Mucosa of rectum (tissue), 2 donors: ENCODE results near the gene NR3C2.

ENCODE experiments used
- H3K27ac ChIP-seq, 2 donors: one replicate each; pipeline ENCODE4 v1.7.0; 2013; ENCODE audit warnings: inconsistent platforms in 2 of 2, low read depth in 2 of 2, low read length in 2 of 2
- H3K27me3 ChIP-seq, 2 donors: one replicate each; pipeline ENCODE4 v1.7.0; 2013; ENCODE audit warnings: low read length in 2 of 2; ENCODE audit not compliant: control insufficient read depth in 2 of 2, insufficient read depth in 2 of 2
- H3K36me3 ChIP-seq, 2 donors: one replicate each; pipeline ENCODE4 v1.7.0; 2013; ENCODE audit warnings: low read length in 2 of 2; ENCODE audit not compliant: control insufficient read depth in 2 of 2, insufficient read depth in 2 of 2
- H3K4me1 ChIP-seq, 2 donors: one replicate each; pipeline ENCODE4 v1.7.0; 2013; ENCODE audit warnings: low read length in 2 of 2, mild to moderate bottlenecking in 1 of 2; ENCODE audit not compliant: control insufficient read depth in 2 of 2, insufficient read depth in 2 of 2
- H3K4me3 ChIP-seq, 2 donors: one replicate each; pipeline ENCODE4 v1.7.0; 2013; ENCODE audit warnings: low read length in 2 of 2
- H3K9ac ChIP-seq, 2 donors: one replicate each; pipeline ENCODE4 v1.7.0; 2013; ENCODE audit warnings: low read length in 2 of 2, low read depth in 1 of 2, mild to moderate bottlenecking in 1 of 2
- H3K9me3 ChIP-seq, 2 donors: one replicate each; pipeline ENCODE4 v1.7.0; 2013; ENCODE audit warnings: low read length in 2 of 2; ENCODE audit not compliant: control insufficient read depth in 2 of 2
- donor health status: healthy.
- donor health status: Normal muscosa, but diverticular disease.

Gene NR3C2

DNA sequence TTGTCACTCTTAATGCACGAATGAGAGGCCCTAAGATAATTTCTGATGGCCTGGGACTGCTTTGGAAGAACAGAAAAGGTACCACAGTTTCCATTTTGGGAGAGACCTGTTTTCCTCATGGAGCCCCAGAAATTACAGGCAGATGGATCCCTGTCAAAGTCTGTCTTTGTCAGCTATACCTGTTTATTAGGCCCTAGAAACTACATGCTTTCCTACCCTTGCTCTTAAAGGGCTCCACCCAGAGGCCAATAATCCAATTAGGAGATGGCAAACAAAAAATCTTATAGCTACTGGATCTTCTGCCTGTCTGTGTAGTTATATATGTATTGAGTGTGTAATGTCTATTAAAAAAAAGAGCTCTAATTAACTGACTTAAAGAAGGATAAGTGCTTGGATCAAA lies 141.3 kb downstream of the NR3C2 start:
- H3K27ac ChIP-seq, result no peak overlapping the region
- H3K9ac ChIP-seq, result no peak overlapping the region
- H3K4me3 ChIP-seq, result no peak overlapping the region
- no peaks in the 10 kb centered on the region for H3K4me1 ChIP-seq
- H3K36me3 ChIP-seq, result no peaks in the 10 kb centered on the region
- H3K27me3 ChIP-seq, result no peaks in the 10 kb centered on the region
- no peaks in the 10 kb centered on the region for H3K9me3 ChIP-seq

DNA sequence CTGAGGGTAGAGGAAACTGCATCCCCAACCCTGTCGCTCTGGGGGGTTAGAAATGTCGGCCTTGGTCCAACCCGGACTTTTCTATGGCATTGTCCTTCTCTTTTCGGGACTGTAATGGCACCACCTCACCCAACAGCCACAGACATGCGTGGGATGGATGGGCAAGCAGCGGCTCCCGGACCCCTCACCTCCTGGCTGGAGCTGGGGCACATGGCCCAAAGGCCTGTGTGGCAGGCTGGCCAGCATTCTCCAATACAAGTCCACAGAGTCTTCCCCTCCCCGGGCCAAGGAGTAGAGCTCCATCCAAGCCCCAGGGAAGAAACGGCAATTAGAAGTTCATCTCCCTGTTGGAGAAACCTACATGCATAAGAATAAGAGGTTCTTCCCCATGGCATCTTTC lies 142.9 kb downstream of the NR3C2 start:
- H3K36me3 ChIP-seq, result no peaks in the 10 kb centered on the region
- H3K27ac ChIP-seq, result no peak overlapping the region
- H3K4me3 ChIP-seq, result no peak overlapping the region
- no peaks in the 10 kb centered on the region for H3K4me1 ChIP-seq
- H3K27me3 ChIP-seq, result no peaks in the 10 kb centered on the region
- H3K9me3 ChIP-seq, result no peaks in the 10 kb centered on the region
- no peak overlapping the region for H3K9ac ChIP-seq

- H3K9me3 ChIP-seq, result no peaks in the 10 kb centered on the region
- no peaks in the 10 kb centered on the region for H3K36me3 ChIP-seq
- no peak overlapping the region for H3K4me3 ChIP-seq
- no peak overlapping the region for H3K27ac ChIP-seq
- no peak overlapping the region for H3K9ac ChIP-seq
- peaks cover 0 to 3% of the 10 kb centered on the region in 2 donors for H3K4me1 ChIP-seq
- no peaks in the 10 kb centered on the region for H3K27me3 ChIP-seq
Measured at GRCh38 chr4:148296498-148296897, 145.7 kb downstream of the NR3C2 start.

DNA sequence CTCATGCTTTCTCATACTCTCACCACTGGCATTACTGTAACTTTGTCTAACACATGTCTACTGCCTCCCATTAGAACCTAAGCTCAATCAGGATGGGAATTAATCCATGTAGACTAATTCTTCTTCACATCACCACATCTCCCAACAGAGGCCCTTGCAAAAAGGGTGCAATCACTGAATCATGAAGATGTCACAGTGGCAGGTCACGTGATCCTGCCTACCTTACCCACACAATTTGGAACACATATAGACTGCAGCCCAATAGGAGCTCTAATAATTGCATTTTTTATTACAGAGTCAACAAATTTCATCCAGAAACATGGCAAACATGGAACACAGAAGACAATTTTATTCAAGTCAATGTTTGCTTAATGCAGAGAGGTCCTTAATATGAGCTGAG lies 146.6 kb downstream of the NR3C2 start:
- Histone ChIP-seq H3K4me3 (no peak overlapping the region), H3K27me3 (no peaks in the 10 kb centered on the region), H3K27ac (no peak overlapping the region), H3K9me3 (no peaks in the 10 kb centered on the region), H3K36me3 (no peaks in the 10 kb centered on the region), H3K4me1 (peaks cover 0 to 3% of the 10 kb centered on the region in 2 donors), H3K9ac (no peak overlapping the region)

DNA sequence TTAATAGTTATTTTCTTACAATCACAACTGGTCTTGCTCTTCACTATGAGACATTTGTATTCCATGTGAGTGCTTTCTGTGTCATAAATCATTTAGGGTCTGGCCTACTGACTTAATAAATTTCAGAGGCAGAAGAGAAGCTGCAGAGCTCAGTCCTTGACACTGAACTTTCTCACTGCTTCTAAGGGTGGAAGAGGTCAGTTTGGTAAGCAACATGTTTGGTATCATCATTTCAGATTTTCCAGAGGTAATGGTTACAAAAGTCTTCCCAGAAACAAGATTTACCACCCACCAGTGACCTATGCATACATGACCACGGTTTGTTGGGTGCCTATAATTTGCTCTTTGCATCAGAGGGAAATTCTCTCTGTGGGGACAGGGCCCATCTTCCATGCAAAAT lies 148.6 kb downstream of the NR3C2 start:
- peaks cover 0 to 5% of the 10 kb centered on the region in 2 donors for H3K4me1 ChIP-seq
- H3K27ac ChIP-seq, result no peak overlapping the region
- H3K27me3 ChIP-seq, result no peaks in the 10 kb centered on the region
- no peak overlapping the region for H3K9ac ChIP-seq
- H3K9me3 ChIP-seq, result no peaks in the 10 kb centered on the region
- H3K36me3 ChIP-seq, result no peaks in the 10 kb centered on the region
- H3K4me3 ChIP-seq, result no peak overlapping the region

DNA sequence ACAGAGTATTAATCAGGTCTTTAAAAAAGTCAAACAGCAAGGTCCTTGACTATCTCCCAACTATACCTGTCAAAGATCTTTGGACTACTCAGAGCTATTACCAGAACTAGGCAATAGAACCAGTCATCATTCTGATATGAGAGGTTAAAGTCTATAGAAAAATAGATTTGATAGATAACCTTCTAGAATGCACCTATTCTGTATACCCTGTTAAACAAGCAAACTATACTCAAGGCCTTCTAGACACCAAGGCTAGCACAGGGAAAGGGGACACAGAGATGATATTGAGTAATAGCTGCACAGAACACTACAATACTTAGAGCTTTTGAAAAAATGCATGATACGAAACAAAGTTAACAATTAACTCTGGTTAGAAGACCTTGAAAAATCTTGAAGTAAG lies 149.5 kb downstream of the NR3C2 start:
- H3K9me3 ChIP-seq, result no peaks in the 10 kb centered on the region

GRCh38 chr4:148289740-148290139 lies 152.5 kb downstream of the NR3C2 start:
- no peaks in the 10 kb centered on the region for H3K27me3 ChIP-seq
- H3K4me1 ChIP-seq, result peaks cover 10 to 20% of the 10 kb centered on the region in 2 donors
- H3K27ac ChIP-seq, result no peak overlapping the region
- no peak overlapping the region for H3K9ac ChIP-seq
- H3K36me3 ChIP-seq, result no peaks in the 10 kb centered on the region
- no peak overlapping the region for H3K4me3 ChIP-seq
- no peaks in the 10 kb centered on the region for H3K9me3 ChIP-seq

More for the DNA sequence above, 149.5 kb downstream of the NR3C2 start:
- Histone ChIP-seq H3K27me3 (no peaks in the 10 kb centered on the region), H3K9ac (no peak overlapping the region), H3K27ac (no peak overlapping the region), H3K4me3 (no peak overlapping the region), H3K4me1 (peaks cover 0 to 5% of the 10 kb centered on the region in 2 donors), H3K36me3 (no peaks in the 10 kb centered on the region)

GRCh38 chr4:148288448-148288847 lies 153.8 kb downstream of the NR3C2 start:
- Histone ChIP-seq H3K4me1 (peaks cover 14 to 25% of the 10 kb centered on the region in 2 donors), H3K27me3 (no peaks in the 10 kb centered on the region), H3K9me3 (no peaks in the 10 kb centered on the region), H3K4me3 (no peak overlapping the region), H3K36me3 (no peaks in the 10 kb centered on the region), H3K27ac (no peak overlapping the region), H3K9ac (no peak overlapping the region)

- Histone ChIP-seq H3K9me3 (no peaks in the 10 kb centered on the region), H3K36me3 (no peaks in the 10 kb centered on the region), H3K27ac (no peak overlapping the region), H3K4me3 (no peak overlapping the region), H3K4me1 (peaks cover 14 to 27% of the 10 kb centered on the region in 2 donors), H3K9ac (no peak overlapping the region), H3K27me3 (no peaks in the 10 kb centered on the region)
Measured at GRCh38 chr4:148287111-148287510, 155.1 kb downstream of the NR3C2 start.

DNA sequence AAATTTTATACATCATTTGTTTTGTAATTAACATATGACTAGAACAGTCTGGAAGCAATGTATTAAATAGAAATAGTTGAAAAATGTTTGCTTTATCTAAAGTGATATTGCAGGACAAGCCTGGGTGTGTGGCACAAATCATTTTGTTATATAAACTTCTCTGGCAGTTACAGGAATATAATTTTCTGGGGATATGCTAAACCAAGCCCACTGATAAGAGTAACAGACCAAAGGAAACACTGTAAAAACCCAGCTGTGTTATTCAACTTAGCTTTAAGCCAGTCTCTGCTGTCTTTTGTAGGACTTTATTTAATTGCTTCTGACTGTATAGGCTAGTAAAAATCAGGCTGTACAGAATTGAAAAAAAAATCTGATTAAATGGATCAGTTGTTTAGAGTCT lies 156.2 kb downstream of the NR3C2 start:
- Histone ChIP-seq H3K27me3 (no peaks in the 10 kb centered on the region), H3K27ac (no peak overlapping the region), H3K9ac (no peak overlapping the region), H3K4me3 (no peak overlapping the region), H3K9me3 (no peaks in the 10 kb centered on the region), H3K36me3 (no peaks in the 10 kb centered on the region), H3K4me1 (peaks cover 14 to 27% of the 10 kb centered on the region in 2 donors)

- no peak overlapping the region for H3K27ac ChIP-seq
- H3K9ac ChIP-seq, result no peak overlapping the region
- peaks cover 14 to 24% of the 10 kb centered on the region in 2 donors for H3K4me1 ChIP-seq
Measured at GRCh38 chr4:148283665-148284064, 158.5 kb downstream of the NR3C2 start.

More at GRCh38 chr4:148283665-148284064, 158.5 kb downstream of the NR3C2 start:
- Histone ChIP-seq H3K9me3 (no peaks in the 10 kb centered on the region), H3K4me3 (no peak overlapping the region), H3K36me3 (no peaks in the 10 kb centered on the region), H3K27me3 (no peaks in the 10 kb centered on the region)
